HG03025 (cell line): Measurements from ENCODE around the gene DENND1A.
"Not testable (repeated sequence)": the region's sequence is repeated elsewhere in the genome, so short reads cannot be mapped to it uniquely, and the experiment has no call there.

Source experiments
- ATAC-seq: cut with Tn5 transposase; IDR thresholded peaks from one replicate; pipeline ENCODE4 v1.9.1; 2021; ENCODE audit warnings: mild to moderate bottlenecking, moderate library complexity; ENCODE audit not compliant: unreplicated experiment, low FRiP score

DENND1A gene, protein sequence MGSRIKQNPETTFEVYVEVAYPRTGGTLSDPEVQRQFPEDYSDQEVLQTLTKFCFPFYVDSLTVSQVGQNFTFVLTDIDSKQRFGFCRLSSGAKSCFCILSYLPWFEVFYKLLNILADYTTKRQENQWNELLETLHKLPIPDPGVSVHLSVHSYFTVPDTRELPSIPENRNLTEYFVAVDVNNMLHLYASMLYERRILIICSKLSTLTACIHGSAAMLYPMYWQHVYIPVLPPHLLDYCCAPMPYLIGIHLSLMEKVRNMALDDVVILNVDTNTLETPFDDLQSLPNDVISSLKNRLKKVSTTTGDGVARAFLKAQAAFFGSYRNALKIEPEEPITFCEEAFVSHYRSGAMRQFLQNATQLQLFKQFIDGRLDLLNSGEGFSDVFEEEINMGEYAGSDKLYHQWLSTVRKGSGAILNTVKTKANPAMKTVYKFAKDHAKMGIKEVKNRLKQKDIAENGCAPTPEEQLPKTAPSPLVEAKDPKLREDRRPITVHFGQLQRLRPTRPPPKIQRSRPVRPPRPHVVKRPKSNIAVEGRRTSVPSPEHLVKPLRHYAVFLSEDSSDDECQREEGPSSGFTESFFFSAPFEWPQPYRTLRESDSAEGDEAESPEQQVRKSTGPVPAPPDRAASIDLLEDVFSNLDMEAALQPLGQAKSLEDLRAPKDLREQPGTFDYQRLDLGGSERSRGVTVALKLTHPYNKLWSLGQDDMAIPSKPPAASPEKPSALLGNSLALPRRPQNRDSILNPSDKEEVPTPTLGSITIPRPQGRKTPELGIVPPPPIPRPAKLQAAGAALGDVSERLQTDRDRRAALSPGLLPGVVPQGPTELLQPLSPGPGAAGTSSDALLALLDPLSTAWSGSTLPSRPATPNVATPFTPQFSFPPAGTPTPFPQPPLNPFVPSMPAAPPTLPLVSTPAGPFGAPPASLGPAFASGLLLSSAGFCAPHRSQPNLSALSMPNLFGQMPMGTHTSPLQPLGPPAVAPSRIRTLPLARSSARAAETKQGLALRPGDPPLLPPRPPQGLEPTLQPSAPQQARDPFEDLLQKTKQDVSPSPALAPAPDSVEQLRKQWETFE

DNA sequence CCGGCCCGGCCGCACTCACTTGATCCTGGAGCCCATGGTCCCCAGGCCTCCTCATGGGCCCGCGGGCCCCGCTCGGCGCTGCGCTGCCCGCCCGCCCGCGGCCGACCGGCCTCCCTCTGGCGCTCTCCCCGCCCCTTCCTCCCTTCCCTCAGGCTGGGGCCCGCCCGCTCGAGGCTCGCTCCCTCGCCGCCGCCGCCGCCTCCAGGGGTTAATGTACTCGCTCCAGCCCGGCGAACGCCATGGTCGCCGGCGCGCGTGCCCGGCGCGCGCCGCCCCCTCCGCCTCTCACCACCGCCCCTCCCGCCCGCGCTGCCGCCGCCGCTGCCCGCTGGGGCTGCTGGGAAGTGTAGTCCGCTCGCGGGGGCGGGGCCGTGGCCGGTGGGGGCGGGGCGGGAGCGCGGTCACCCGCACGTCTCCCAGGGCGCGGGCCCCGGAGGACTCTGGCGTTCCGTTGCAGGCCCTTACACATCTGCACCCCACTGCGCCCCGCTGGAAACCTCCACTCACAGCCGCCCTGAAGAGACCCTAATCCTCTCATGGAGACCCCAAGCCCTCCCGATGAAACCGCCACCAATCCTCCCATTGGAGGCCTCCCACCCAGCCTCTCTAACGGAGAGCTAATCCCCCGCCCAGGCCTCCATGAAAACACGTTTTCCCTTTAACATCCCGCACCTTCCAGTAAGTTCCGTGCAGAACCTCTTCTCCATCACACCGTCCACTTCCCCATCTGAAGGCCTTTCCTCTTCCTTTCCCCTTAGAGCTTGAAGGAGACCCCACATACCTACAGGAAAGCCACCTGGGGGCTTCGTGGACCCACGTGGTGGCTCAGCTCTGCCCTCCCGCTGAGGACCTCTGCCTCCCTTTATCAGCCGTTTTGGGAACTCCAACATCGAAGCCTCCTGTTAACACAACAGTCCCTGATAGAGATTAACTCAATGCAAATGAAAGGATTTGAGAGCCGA lies at the start of gene DENND1A:
Gene DENND1A, minus strand, starts transcription at position 257 of the 962 bp plus-strand sequence. Its CDS starts 221 bp downstream, at position 36.
- ATAC-seq, result peak; percentile 61

DNA sequence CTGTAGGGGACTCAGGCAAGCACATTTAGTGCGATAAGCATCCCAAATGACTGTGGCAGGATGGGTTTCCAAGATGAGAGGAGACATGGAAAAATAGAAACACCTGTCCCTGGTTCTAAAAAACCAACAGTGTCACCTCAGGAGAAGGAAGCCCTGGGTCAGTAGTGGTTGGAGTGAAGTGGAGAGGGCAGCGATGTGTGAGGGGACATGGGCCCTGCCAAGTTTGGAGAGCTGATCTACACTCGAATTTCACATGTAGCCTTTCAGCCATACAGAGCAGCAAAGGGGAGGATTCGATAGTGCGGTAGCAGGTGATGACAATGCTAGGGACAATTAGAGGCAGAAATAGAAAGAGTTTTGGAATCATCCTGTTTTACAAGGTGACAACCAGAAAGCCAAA lies 49.1 kb upstream of the DENND1A start:
- no peak for ATAC-seq

DNA sequence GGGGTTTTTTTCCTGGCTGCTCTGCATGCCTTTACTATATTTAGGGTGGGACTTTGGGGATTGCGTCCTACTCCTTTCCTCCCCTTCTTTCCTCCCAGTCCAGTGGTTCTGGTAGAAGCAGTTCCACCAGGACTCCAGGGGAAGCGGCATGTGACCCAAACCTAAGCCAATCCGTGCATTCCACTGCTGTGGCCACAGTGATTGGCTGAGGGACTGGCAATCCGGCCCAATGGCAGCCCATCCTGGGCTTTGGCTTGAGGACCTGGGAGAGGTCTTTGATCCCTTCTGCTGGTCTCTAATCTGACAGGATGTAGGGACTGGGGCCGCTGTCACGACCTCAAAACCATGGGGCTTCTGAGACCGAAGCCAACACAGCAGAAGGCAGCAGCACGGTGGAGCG lies 46.7 kb upstream of the DENND1A start:
- not testable (repeated sequence) for ATAC-seq

DNA sequence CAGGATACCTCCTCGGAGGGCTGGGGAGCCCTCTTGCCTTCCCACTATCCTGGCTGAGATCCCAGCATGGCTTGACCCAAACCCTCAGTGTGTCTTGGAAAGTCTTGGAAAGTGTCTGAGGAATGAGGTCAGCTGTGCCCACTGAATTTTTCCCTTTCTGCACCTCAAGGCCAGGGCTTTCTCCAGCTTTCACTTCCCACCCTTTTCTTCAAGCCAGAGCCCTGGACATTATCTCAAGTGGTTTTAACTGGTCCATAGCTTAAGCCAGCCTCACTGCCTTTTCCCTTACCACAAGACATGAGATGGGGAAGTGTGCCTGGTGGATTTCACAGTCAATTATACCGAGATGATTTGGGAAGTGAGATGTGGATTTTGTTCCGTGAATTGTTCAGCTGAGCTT lies 45.9 kb upstream of the DENND1A start:
- ATAC-seq, result no peak

DNA sequence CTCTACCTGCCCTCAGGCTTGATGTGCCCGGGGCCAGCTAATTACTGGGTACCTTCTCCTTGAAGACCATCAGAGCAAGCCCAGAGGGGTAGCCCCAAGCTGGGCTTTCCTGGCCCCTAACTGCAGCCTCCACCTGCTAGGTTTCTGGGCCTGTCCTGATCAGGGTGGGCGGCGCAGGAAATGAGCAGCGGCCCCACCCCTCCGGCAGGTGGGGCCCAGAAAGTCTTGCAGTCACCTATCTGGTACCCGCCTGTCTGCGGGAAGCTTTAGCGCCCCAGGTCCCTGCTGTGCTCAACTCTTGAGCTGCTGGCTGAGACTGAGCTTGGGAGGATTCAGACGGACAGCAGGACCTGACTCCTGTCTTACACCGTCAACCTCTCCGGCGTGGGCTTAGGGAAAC lies 44.5 kb upstream of the DENND1A start:
- no peak for ATAC-seq

DNA sequence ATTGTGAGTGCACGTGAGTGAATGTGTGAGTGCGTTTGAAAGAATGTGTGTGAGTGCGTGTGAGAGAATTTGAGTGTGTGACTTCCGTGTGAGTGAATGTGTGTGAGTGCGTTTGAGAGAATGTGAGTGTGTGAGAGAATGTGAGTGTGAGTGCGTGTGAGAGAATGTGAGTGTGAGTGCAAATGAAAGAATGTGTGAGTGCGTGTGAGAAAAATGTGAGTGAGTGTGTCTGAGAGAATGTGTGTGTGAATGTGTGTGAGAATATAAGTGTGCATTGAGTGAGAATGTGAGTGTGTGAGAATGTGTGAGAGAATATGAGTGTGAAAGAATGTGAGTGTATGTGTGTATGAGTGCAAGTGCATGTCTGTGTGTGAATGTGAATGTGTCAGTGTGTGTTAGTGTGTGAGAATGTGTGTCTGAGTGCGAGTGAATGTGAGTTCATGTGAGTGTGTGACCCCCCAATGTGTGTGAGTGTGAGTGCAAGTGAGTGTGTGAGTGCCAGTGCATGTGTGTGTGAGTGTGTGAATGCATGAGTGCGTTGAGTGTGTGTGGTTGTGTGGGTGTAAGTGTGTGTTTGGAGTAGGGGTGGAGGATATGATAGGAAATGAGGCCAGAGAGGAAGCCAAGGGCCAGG lies 43.8 kb upstream of the DENND1A start:
- no peak for ATAC-seq

DNA sequence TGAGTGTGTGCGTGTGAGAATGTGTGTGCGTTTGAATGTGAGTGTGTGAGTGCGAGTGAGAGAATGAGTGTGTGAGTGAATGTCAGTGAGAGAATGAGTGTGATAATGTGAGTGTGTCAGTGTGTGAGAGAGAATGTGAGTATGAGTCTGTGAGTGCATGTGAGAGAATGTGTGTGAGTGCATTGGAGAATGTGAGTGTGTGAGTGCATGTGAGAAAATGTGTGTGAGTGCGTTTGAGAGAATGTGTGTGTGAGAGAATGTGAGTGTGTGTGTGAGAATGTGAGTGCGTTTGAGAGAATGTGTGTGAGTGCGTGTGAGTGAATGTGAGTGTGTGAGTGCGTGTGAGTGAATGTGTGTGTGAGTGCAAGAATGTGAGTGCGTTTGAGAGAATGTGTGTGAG lies 42.7 kb upstream of the DENND1A start:
- no peak for ATAC-seq

DNA sequence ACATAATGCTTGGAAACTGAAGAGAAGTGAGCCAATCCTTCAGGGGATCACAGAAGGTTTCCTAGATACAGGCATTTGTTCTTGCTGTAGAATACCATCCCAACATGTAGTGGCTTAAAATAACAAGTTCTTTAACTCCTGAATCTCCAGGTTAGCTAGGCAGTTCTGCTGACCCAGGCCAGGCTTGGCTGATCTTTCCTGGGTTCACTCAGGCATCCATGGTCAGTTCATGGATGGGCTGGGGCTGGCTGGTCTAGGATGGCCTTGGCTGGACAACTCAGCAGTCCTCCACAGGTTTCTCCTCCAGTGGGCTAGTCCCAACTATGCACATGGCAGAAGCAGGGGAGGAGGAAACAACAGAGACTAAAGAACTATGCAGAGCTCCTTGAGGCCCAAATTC lies 37.4 kb upstream of the DENND1A start:
- no peak for ATAC-seq

DNA sequence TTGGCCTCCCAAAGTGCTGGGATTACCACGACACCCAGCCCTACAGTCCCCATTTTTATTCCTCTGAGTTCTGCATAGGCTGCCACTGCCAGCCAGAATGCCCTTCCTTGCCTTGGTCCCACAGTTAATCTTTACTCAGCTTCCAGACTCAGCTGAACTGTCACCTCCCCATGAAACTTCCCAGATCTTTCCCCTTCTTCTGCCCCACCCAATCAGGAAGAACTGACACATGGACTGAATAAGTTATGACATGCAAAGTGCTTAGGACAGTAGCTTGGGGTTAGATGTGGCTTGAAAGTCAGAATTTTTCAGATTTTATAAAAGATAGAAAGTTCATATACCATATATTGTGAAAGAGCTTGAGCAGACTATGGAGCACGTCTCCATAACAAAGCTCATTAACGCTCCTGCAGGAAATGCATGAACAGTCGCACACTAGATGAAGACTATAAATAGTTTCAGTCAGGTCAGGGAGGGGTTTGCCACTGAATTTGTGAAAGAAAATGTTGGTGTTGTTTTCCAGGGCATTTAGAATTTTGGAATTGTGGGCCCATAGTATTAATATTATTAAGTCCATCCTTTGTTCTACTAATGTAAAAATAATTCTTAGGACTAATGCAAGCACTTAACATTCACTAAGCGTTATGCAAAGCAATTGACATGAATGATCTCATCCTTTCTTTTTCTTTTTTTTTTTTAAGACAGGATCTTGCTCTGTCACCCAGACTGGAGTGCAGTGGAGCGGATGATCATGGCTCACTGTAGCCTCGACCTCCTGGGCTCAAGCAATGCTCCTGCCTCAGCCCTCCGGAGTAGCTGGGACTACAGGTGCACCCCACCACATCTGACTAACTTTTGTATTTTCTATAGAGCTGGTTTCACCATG lies 36.1 kb upstream of the DENND1A start:
- no peak for ATAC-seq

DNA sequence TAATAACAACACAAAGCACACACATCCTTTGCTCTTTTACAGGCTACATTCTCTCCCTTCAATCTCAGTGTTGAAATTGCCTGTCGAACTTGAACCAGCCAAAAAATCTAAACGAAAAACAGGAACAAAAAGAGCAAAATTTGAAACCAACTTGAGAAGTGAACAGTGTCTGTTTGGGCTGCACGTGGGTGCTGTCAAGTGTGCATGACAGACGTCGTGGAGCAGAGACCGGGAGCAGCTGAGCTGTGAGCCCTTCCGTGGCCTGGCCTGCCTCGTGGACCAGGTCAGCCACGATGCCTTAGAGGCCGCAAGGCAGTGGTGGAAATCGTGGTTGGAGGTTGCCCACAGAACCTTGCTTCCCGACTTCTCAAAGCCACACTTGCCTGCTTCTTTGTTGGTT lies 34.8 kb upstream of the DENND1A start:
- no peak for ATAC-seq

DNA sequence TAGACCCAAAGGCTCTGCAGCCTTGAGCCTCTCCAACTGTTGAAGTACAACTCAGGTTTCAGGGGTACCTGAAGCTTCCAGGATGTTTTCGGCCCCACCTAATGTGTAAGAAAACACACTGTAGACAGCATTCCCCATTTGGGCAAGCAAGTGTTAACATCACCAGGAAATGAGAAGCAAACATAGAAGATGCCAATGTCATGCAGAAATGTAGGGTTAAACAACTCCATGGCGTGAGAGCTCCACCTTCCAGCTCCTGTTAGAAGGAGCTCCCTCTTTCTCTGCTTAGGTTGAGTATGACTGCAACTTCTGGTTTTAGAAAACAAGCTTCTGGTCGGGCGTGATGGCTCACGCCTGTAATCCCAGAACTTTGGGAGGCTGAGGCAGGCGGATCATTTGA lies 31.0 kb upstream of the DENND1A start:
- ATAC-seq, result no peak

DNA sequence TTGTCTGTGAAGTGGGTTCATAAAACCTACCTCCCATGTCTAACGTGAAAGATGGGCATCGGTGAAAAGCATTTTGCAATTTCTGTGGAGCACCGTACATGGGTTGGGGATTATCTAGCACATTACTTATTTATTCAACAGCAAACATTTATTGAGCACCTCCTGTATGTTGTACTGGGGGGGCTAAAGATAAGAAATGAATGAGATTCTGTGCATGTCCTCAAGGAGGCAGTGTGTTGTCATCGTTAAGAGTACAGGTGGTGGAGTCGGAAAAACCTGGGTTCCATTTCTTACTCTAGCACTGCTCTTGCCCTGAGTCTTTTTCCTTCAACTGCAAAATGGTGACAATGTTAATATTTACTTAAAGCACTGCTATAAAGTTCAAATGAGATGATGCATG lies 30.4 kb upstream of the DENND1A start:
- no peak for ATAC-seq

DNA sequence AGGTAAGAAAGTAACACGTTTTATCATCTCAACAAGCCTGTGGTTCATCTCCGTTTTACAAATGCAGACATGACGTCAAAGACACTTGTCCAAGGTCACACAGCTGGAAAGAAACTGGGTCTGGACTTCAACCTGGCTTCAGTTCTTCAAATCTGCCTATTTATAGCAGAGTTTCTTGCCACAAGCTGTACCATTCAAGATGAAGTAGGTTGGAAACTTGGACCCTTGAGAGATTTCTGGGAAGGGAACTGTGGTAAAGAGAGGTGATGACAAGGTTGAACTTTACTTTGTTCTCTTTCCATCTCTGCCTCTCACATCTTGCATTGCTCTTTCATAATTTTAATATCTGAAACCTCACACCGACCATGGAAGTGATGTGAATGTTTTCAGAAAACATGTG lies 29.9 kb upstream of the DENND1A start:
- ATAC-seq, result no peak

DNA sequence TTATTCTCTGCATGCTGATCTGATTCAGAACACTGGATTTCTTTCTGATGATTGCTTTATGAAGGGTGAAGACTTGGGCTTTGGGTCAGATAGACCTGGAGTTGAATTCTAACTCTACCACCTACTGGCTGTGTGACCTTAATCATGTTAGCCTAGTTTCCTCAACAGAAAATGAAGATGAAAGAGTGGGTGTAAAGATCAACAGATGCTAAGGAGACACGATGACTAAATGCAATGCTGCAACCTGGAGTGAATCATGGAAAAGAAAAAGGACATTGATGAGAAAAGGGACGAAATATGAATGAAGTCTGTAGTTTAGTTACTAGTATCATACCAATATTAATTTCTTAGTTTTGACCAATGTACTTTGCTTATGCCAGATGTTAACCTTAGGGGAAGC lies 27.8 kb upstream of the DENND1A start:
- ATAC-seq, result no peak

DNA sequence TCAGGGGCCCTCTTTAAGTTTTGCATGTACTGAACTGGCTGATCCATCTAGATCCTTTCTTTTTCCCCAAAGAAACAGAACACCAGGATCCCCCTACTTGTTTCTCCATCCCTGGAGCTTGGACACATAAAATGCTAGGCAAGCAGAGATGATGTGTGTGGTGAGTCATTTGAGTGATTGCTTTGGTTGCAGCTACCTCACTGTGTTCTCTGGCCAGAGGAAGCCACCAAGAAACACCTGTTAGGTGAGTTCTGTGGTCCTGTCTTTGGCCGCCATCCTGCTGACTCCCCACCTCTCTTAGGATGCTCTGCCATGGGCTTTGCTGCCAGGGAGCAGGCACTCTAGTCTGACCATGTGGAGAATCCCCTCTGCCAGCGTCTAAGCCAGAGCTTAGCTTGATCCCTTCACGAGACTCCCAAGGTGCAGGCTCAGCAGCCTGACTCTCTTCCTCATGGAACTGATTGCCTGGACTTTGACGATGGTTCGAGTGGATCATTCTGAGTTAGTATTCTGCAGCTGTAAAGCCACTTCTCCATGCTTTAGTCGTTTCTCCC lies 27.3 kb upstream of the DENND1A start:
- ATAC-seq, result no peak

DNA sequence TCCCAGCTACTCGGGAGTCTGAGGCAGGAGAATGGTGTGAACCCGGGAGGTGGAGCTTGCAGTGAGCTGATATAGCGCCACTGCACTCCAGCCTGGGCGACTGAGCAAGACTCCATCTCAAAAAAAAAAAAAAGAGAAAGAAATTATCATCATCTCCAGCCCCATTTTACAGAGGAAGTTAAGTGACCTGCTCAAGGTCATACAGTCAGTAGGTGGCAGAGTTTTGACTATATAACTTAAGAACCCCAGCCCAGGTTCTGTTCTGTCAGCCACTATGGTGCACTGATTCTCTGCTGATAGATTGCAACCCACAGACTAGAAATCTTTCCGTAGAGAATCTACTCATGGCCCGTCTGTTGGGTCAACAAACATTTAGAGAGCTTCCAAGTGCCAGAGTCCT lies 25.7 kb upstream of the DENND1A start:
- ATAC-seq, result no peak

DNA sequence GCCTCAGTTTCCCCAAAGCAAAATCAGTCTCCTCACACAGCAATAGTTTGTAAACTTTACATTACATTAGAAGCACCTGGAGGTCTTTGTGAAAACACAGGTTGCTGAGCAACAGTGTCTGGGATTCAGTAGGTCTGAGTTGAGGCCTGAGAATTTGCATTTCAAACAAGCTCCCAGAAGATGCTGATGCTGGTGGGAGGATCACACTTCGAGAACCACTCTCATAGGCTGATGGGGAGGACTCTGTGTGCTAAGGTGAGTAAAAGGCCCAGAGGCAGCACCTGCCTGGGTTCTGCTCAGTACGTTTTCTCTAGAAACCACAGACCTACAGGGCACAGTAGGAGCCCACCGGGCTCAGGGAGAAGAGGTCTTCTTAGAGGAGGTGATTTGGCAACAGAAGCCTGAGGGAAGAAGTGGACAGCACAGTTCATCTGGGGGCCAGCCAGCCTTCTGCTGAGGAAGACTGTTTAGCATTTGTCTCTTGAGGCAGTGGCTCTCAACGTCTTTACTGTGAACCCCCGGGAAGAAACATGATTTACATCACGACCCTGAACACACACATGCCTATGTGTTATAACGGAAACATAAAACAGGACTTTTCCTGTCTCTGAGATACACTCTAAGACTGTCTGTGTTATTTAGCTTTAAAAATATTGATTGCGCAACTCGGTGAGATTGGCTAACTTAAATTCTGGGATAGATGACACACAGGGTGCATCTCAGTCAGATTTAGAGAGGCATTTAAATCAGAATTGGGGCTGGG lies 24.8 kb upstream of the DENND1A start:
- ATAC-seq, result no peak
